Loucy (cell line): ENCODE measurements around the gene ENPP1.

ENCODE experiments used
- H2AFZ ChIP-seq: fragments of 200-600 bp; sonication (generic); 2 replicates; pipeline ENCODE4 v1.6.0; 2016; ENCODE audit warnings: antibody characterized with exemption, mild to moderate bottlenecking, low read length, moderate library complexity
- H3F3A ChIP-seq: fragments of 200-600 bp; 2 replicates; pipeline ENCODE4 v1.6.0; 2016; ENCODE audit warnings: antibody characterized with exemption, low read depth, mild to moderate bottlenecking
- H3K27me3 ChIP-seq: fragments of 200-600 bp; sonication (generic); 2 replicates; pipeline ENCODE4 v1.6.1; 2014; ENCODE audit warnings: low read length, mild to moderate bottlenecking; ENCODE audit not compliant: insufficient read depth, poor library complexity, severe bottlenecking
- H3K36me3 ChIP-seq: fragments of 200-600 bp; sonication (generic); 2 replicates; pipeline ENCODE4 v1.6.1; 2016; ENCODE audit warnings: low read length; ENCODE audit not compliant: insufficient read depth
- H3K4me1 ChIP-seq: fragments of 200-600 bp; sonication (generic); 2 replicates; pipeline ENCODE4 v1.5.1; 2014; ENCODE audit warnings: low read length, mild to moderate bottlenecking; ENCODE audit not compliant: insufficient read depth, poor library complexity, severe bottlenecking
- H3K4me2 ChIP-seq: fragments of 200-600 bp; sonication (generic); 2 replicates; pipeline ENCODE4 v1.6.0; 2014; ENCODE audit warnings: antibody characterized with exemption, low read length, low read depth, mild to moderate bottlenecking; ENCODE audit not compliant: poor library complexity, severe bottlenecking
- H3K4me3 ChIP-seq: fragments of 200-600 bp; sonication (generic); 2 replicates; pipeline ENCODE4 v1.5.1; 2014; ENCODE audit warnings: low read length, mild to moderate bottlenecking, mixed read lengths; ENCODE audit not compliant: poor library complexity, severe bottlenecking
- H3K79me2 ChIP-seq: fragments of 200-600 bp; sonication (generic); 2 replicates; pipeline ENCODE4 v1.6.1; 2014; ENCODE audit warnings: low read length; ENCODE audit not compliant: insufficient read depth
- H3K9ac ChIP-seq: fragments of 200-600 bp; sonication (generic); 2 replicates; pipeline ENCODE4 v1.6.0; 2014; ENCODE audit warnings: mild to moderate bottlenecking, low read depth, low read length, moderate library complexity; ENCODE audit not compliant: poor library complexity, severe bottlenecking
- H3K9me2 ChIP-seq: fragments of 200-600 bp; sonication (generic); replicated peaks from 2 replicates; pipeline ENCODE4 v1.6.1; 2016; ENCODE audit warnings: low read depth, low read length, mixed read lengths
- H3K9me3 ChIP-seq: fragments of 200-600 bp; sonication (generic); 2 replicates; pipeline ENCODE4 v1.6.1; 2014; ENCODE audit warnings: mild to moderate bottlenecking, antibody characterized with exemption, low read length, low read depth; ENCODE audit not compliant: insufficient read depth
- H4K20me1 ChIP-seq: fragments of 200-600 bp; sonication (generic); 2 replicates; pipeline ENCODE4 v1.6.0; 2014; ENCODE audit warnings: antibody characterized with exemption, low read length, mild to moderate bottlenecking; ENCODE audit not compliant: insufficient read depth, poor library complexity, severe bottlenecking
- EZH2phosphoT487 ChIP-seq: fragments of 200-600 bp; IDR thresholded peaks from 2 replicates; pipeline ENCODE4 v1.6.1; 2018; ENCODE audit warnings: antibody characterized with exemption, mild to moderate bottlenecking, moderate library complexity, borderline replicate concordance
- TF ChIP-seq, protein P1 (sequence below): fragments of 200-600 bp; sonication (generic); conservative IDR thresholded peaks from 2 replicates; pipeline ENCODE4 v1.5.1; 2014; ENCODE audit warnings: mild to moderate bottlenecking, antibody characterized with exemption, low read length

The ENPP1 gene

DNA sequence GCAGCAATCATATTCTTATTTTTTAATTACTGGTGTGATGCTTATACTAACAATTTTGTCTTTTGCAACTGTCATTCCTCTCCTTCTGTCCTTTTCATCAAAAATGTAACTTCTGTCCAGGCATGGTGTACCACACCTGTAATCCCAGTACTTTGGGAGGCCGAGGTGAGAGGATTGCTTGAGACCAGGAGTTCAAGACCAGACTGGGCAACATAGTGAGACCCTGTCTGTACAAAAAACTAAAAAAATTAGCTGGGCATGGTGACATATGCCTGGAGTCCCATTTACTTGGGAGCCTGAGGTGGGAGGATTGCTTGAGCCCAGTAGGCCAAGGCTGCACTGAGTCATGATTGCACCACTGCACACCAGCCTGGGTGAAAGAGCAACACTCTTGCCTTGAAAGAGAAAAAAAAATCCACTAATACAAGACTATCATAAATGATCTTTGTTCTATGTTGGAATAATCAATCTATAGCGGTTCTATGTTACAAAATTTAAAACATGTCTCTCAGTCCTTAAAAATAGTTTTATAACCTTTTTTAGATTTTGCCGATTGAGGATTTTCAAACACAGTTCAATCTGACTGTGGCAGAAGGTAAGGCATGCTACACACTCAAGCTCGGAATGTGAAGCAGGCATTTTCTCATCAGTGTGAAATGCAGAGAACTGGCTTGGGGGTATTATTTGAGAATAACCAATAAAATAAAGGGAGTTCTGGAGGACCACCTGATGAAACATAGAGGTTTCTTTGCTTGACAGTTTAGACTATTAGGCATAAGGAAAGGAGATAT lies 70.4 kb downstream of the ENPP1 start:
- H3K9me2 ChIP-seq: no peaks in the 10 kb centered on the region
- no peaks in the 10 kb centered on the region for H3K4me1 ChIP-seq
- no peaks in the 10 kb centered on the region for H3F3A ChIP-seq
- peaks cover 6% of the 10 kb centered on the region for H3K27me3 ChIP-seq
- H4K20me1 ChIP-seq: no peaks in the 10 kb centered on the region
- no peaks in the 10 kb centered on the region for H3K36me3 ChIP-seq
- H3K9me3 ChIP-seq: no peaks in the 10 kb centered on the region
- no peak overlapping the region for H3K4me3 ChIP-seq
- no peaks in the 10 kb centered on the region for H3K79me2 ChIP-seq
- no peak overlapping the region for H2AFZ ChIP-seq
- H3K4me2 ChIP-seq: no peak overlapping the region
- no peak overlapping the region for H3K9ac ChIP-seq
- no peak for TF ChIP-seq EZH2phosphoT487
- TF ChIP-seq, protein P1, sequence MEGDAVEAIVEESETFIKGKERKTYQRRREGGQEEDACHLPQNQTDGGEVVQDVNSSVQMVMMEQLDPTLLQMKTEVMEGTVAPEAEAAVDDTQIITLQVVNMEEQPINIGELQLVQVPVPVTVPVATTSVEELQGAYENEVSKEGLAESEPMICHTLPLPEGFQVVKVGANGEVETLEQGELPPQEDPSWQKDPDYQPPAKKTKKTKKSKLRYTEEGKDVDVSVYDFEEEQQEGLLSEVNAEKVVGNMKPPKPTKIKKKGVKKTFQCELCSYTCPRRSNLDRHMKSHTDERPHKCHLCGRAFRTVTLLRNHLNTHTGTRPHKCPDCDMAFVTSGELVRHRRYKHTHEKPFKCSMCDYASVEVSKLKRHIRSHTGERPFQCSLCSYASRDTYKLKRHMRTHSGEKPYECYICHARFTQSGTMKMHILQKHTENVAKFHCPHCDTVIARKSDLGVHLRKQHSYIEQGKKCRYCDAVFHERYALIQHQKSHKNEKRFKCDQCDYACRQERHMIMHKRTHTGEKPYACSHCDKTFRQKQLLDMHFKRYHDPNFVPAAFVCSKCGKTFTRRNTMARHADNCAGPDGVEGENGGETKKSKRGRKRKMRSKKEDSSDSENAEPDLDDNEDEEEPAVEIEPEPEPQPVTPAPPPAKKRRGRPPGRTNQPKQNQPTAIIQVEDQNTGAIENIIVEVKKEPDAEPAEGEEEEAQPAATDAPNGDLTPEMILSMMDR: no peak

DNA sequence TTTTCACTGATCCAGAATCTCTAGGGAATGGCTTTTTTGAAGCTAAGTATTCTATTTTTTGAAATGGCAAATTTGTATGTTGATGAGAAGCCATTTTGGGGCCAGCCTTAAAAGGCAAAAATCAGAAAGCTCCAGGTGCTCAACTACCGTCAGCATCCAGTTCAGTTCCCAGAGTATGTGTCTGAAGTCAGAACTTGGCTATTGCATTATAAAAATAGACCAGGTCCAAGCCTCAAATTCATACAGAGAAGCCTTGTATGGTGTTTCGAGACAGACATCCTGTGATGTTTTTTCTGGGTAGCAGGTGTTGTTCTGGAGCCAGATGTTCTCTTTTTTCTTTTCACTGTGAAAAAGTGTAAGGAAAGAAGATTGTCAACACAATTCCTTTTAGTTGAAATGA lies 75.2 kb downstream of the ENPP1 start:
- Histone ChIP-seq H3K4me2 (no peak overlapping the region), H3K27me3 (peaks cover 24% of the 10 kb centered on the region), H4K20me1 (no peaks in the 10 kb centered on the region), H3K79me2 (no peaks in the 10 kb centered on the region), H3K4me3 (no peak overlapping the region), H3F3A (no peaks in the 10 kb centered on the region), H2AFZ (no peak overlapping the region), H3K36me3 (no peaks in the 10 kb centered on the region), H3K9ac (no peak overlapping the region), H3K4me1 (no peaks in the 10 kb centered on the region), H3K9me2 (no peaks in the 10 kb centered on the region), H3K9me3 (no peaks in the 10 kb centered on the region)
- TF ChIP-seq, protein P1: no peak

DNA sequence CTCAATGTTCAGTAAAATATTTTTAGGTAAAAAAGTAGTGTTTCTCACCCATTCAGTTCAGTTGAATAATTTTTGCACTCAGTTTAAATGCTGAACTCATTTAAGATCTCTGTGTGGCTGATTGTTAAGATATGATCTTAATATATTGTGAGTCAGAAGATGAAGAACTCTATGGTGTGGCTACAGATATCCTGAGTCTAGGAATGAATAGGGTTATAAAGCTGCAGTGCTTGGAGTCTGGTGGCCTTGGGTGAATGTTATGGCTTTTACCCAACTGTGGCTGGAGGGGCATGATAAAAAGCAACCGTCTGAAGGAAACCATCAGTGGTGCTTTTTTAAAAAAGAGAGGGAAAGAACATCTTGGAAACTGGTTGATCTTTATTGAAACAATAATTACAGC lies 77.4 kb downstream of the ENPP1 start:
- peaks cover 29% of the 10 kb centered on the region for H3K27me3 ChIP-seq
- H3K9me3 ChIP-seq: no peaks in the 10 kb centered on the region
- no peaks in the 10 kb centered on the region for H4K20me1 ChIP-seq
- TF ChIP-seq, protein P1: no peak
- TF ChIP-seq EZH2phosphoT487: no peak
- no peaks in the 10 kb centered on the region for H3K9me2 ChIP-seq
- no peak overlapping the region for H3K4me3 ChIP-seq
- H3F3A ChIP-seq: no peaks in the 10 kb centered on the region
- H3K9ac ChIP-seq: no peak overlapping the region
- no peaks in the 10 kb centered on the region for H3K79me2 ChIP-seq
- H3K4me2 ChIP-seq: no peak overlapping the region
- H3K4me1 ChIP-seq: no peaks in the 10 kb centered on the region
- H2AFZ ChIP-seq: no peak overlapping the region
- no peaks in the 10 kb centered on the region for H3K36me3 ChIP-seq
